ENCODE data around the gene TC2N. TPM values are rescaled to one million over a fixed set of nuclear protein-coding genes. Genes with fewer than 3 reads are reported as not detected.

TC2N gene
- total and polyA plus RNA-seq, 2 donors (not counting 1 experiment from before 2014, with no cell fraction given) = 3.7 to 10.4 TPM

GRCh38 chr14:91897106-91897701 is 29.9 kb upstream of the TC2N start:
- TF ChIP-seq, protein P1, sequence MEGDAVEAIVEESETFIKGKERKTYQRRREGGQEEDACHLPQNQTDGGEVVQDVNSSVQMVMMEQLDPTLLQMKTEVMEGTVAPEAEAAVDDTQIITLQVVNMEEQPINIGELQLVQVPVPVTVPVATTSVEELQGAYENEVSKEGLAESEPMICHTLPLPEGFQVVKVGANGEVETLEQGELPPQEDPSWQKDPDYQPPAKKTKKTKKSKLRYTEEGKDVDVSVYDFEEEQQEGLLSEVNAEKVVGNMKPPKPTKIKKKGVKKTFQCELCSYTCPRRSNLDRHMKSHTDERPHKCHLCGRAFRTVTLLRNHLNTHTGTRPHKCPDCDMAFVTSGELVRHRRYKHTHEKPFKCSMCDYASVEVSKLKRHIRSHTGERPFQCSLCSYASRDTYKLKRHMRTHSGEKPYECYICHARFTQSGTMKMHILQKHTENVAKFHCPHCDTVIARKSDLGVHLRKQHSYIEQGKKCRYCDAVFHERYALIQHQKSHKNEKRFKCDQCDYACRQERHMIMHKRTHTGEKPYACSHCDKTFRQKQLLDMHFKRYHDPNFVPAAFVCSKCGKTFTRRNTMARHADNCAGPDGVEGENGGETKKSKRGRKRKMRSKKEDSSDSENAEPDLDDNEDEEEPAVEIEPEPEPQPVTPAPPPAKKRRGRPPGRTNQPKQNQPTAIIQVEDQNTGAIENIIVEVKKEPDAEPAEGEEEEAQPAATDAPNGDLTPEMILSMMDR (IDR thresholded peaks at IDR 0.05) = no peak
- TF ChIP-seq EZH2 (IDR thresholded peaks at IDR 0.05; ENCODE audit: borderline replicate concordance, insufficient read depth, low read depth, low read length, poor library complexity, severe bottlenecking) = no peak
- Histone ChIP-seq H3K79me2 (ENCODE audit: control insufficient read depth, insufficient read depth, low read length) (no peaks in the 10 kb centered on the region), H3K9me3 (ENCODE audit: control extremely low read depth in 1 of 3, control insufficient read depth in 2 of 3, insufficient read depth in 1 of 3, low read length in 2 of 3) (no peaks in the 10 kb centered on the region), H4K20me1 (ENCODE audit: control insufficient read depth, insufficient read depth, low read length, poor library complexity, severe bottlenecking) (no peaks in the 10 kb centered on the region), H3K27me3 (replicated peaks in 1 of 4; ENCODE audit: control extremely low read depth in 1 of 4, control insufficient read depth in 3 of 4, insufficient read depth in 4 of 4, low read length in 3 of 4) (peaks cover 0 to 5% (median 0%) of the 10 kb centered on the region in 4 experiments), H3K4me2 (replicated peaks; ENCODE audit: low read depth, low read length, poor library complexity, severe bottlenecking) (no peak overlapping the region), H3K36me3 (replicated peaks in 1 of 2; ENCODE audit: control extremely low read depth in 1 of 2, control insufficient read depth in 1 of 2, extremely low read depth in 1 of 2, insufficient read depth in 2 of 2, low read length in 1 of 2) (no peaks in the 10 kb centered on the region), H2AFZ (ENCODE audit: insufficient read depth, low read depth, low read length, poor library complexity, severe bottlenecking) (no peak overlapping the region), H3K27ac (ENCODE audit: low read length in 2 of 2) (no peak overlapping the region), H3K9ac (ENCODE audit: low read length) (no peak overlapping the region), H3K4me3 (ENCODE audit: control extremely low read depth in 1 of 5, extremely low read depth in 1 of 5, insufficient read depth in 1 of 5, low read depth in 2 of 5, low read length in 4 of 5) (no peak overlapping the region), H3K4me1 (ENCODE audit: control insufficient read depth in 2 of 2, insufficient read depth in 2 of 2, low read length in 2 of 2) (no peaks in the 10 kb centered on the region)
- no peak for ATAC-seq (ENCODE audit: low read depth)
- peaks cover 21% of the 10 kb centered on the region for H3K27me3 Mint-ChIP-seq
- H3K9me3 Mint-ChIP-seq (ENCODE audit: insufficient read depth) = no peaks in the 10 kb centered on the region
- no peak for DNase-seq
- H3K27ac Mint-ChIP-seq = no peak overlapping the region
- ChIA-PET CTCF (interaction anchor here (0.5 to 1.9 kb wide), 2 partner anchors 14 to 248 kb away, joined by 3 to 7 read pairs; no protein-coding TSS in a partner anchor), POLR2A (no interaction called here)
- WGBS (ENCODE audit: insufficient coverage) = 96% methylated on average over 6 of the region's 10 CpGs
- intact Hi-C loops (cut with micrococcal nuclease) = no loop called here
- no peaks in the 10 kb centered on the region for H3K4me1 Mint-ChIP-seq
- no peak overlapping the region for H3K4me3 Mint-ChIP-seq

- Histone ChIP-seq H3K9me3 (ENCODE audit: control extremely low read depth in 1 of 3, control insufficient read depth in 2 of 3, insufficient read depth in 1 of 3, low read length in 2 of 3) (no peaks in the 10 kb centered on the region), H3K4me1 (ENCODE audit: control insufficient read depth in 2 of 2, insufficient read depth in 2 of 2, low read length in 2 of 2) (no peaks in the 10 kb centered on the region), H3K4me3 (ENCODE audit: control extremely low read depth in 1 of 5, extremely low read depth in 1 of 5, insufficient read depth in 1 of 5, low read depth in 2 of 5, low read length in 4 of 5) (no peak overlapping the region), H3K27me3 (replicated peaks in 1 of 4; ENCODE audit: control extremely low read depth in 1 of 4, control insufficient read depth in 3 of 4, insufficient read depth in 4 of 4, low read length in 3 of 4) (peaks cover 0 to 5% (median 0%) of the 10 kb centered on the region in 4 experiments), H3K79me2 (ENCODE audit: control insufficient read depth, insufficient read depth, low read length) (no peaks in the 10 kb centered on the region), H3K9ac (ENCODE audit: low read length) (no peak overlapping the region), H2AFZ (ENCODE audit: insufficient read depth, low read depth, low read length, poor library complexity, severe bottlenecking) (no peak overlapping the region), H3K4me2 (replicated peaks; ENCODE audit: low read depth, low read length, poor library complexity, severe bottlenecking) (no peak overlapping the region), H3K36me3 (replicated peaks in 1 of 2; ENCODE audit: control extremely low read depth in 1 of 2, control insufficient read depth in 1 of 2, extremely low read depth in 1 of 2, insufficient read depth in 2 of 2, low read length in 1 of 2) (no peaks in the 10 kb centered on the region), H3K27ac (ENCODE audit: low read length in 2 of 2) (no peak overlapping the region), H4K20me1 (ENCODE audit: control insufficient read depth, insufficient read depth, low read length, poor library complexity, severe bottlenecking) (no peaks in the 10 kb centered on the region)
- Mint-ChIP-seq H3K27ac (no peak overlapping the region), H3K4me3 (no peak overlapping the region), H3K27me3 (peaks cover 14% of the 10 kb centered on the region), H3K9me3 (ENCODE audit: insufficient read depth) (no peaks in the 10 kb centered on the region), H3K4me1 (no peaks in the 10 kb centered on the region)
- ChIA-PET CTCF (interaction anchor here (1.9 kb wide), 1 partner anchor 247 kb away, joined by 7 read pairs; no protein-coding TSS in a partner anchor), POLR2A (no interaction called here)
- ATAC-seq (ENCODE audit: low read depth) (no peak), DNase-seq (no peak)
- WGBS (ENCODE audit: insufficient coverage) = 95% methylated on average over 3 of the region's 4 CpGs
- TF ChIP-seq EZH2 (IDR thresholded peaks at IDR 0.05; ENCODE audit: borderline replicate concordance, insufficient read depth, low read depth, low read length, poor library complexity, severe bottlenecking) = no peak
- TF ChIP-seq, protein P1 (IDR thresholded peaks at IDR 0.05) = no peak
- intact Hi-C loops (cut with micrococcal nuclease) = no loop called here
These were observed 29.1 kb upstream of the TC2N start for GRCh38 chr14:91896419-91896818.
